NCI-H1048 (cell line): ENCODE data around the gene KCTD17.

Experiments
- DNase-seq: peaks from one replicate; lab custom pipeline; 2025; lab: John Stamatoyannopoulos, UW

Gene KCTD17

GRCh38 chr22:37079158-37079557, 27.6 kb downstream of the KCTD17 start:
- no peak for DNase-seq

- DNase-seq: no peak
Measured at GRCh38 chr22:37079668-37080171, 28.2 kb downstream of the KCTD17 start.

GRCh38 chr22:37080438-37080837, 28.9 kb downstream of the KCTD17 start:
- no peak for DNase-seq

- no peak for DNase-seq
Measured at GRCh38 chr22:37080838-37081237, 29.3 kb downstream of the KCTD17 start.

- no peak for DNase-seq
Measured at GRCh38 chr22:37082251-37082873, 30.8 kb downstream of the KCTD17 start.

GRCh38 chr22:37083914-37084313, 32.4 kb downstream of the KCTD17 start:
- no peak for DNase-seq

- DNase-seq: no peak
Measured at GRCh38 chr22:37084385-37084784, 32.8 kb downstream of the KCTD17 start.

- no peak for DNase-seq
Measured at GRCh38 chr22:37086184-37086583, 34.6 kb downstream of the KCTD17 start.

GRCh38 chr22:37088108-37088605, 36.6 kb downstream of the KCTD17 start:
- no peak for DNase-seq

GRCh38 chr22:37088750-37089408, 37.3 kb downstream of the KCTD17 start:
- no peak for DNase-seq

- no peak for DNase-seq
Measured at GRCh38 chr22:37089434-37089833, 37.9 kb downstream of the KCTD17 start.

- DNase-seq: no peak
Measured at GRCh38 chr22:37090920-37091695, 39.6 kb downstream of the KCTD17 start.

- no peak for DNase-seq
Measured at GRCh38 chr22:37091994-37092393, 40.5 kb downstream of the KCTD17 start.

GRCh38 chr22:37092997-37093396, 41.5 kb downstream of the KCTD17 start:
- DNase-seq: no peak

GRCh38 chr22:37094239-37094638, 42.7 kb downstream of the KCTD17 start:
- DNase-seq: no peak

- DNase-seq: no peak
Measured at GRCh38 chr22:37095113-37095512, 43.6 kb downstream of the KCTD17 start.

- DNase-seq: no peak
Measured at GRCh38 chr22:37097346-37097745, 45.8 kb downstream of the KCTD17 start.

GRCh38 chr22:37098976-37099591, 47.5 kb downstream of the KCTD17 start:
- no peak for DNase-seq

- no peak for DNase-seq
Measured at GRCh38 chr22:37100589-37101127, 49.1 kb downstream of the KCTD17 start.

- no peak for DNase-seq
Measured at GRCh38 chr22:37101311-37102066, 49.9 kb downstream of the KCTD17 start.

- DNase-seq: no peak
Measured at GRCh38 chr22:37103151-37103550, 51.6 kb downstream of the KCTD17 start.
